SK-N-DZ (cell line): ENCODE results near the gene NDOR1.
"Not testable (repeated sequence)": the region's sequence is repeated elsewhere in the genome, so short reads cannot be mapped to it uniquely, and the experiment has no call there.

ENCODE experiments used
- DNase-seq: peaks from one replicate; pipeline ENCODE4 v3.0.0-alpha.2; 2015; ENCODE audit warnings: low spot score
- small RNA-seq, 2 experiments: library from RNA; depleted of rRNA; stranded (forward); fragments of <200 nt; gene quantifications; one replicate each; pipeline ENCODE3, GENCODE V24; 2014

Gene NDOR1

DNA sequence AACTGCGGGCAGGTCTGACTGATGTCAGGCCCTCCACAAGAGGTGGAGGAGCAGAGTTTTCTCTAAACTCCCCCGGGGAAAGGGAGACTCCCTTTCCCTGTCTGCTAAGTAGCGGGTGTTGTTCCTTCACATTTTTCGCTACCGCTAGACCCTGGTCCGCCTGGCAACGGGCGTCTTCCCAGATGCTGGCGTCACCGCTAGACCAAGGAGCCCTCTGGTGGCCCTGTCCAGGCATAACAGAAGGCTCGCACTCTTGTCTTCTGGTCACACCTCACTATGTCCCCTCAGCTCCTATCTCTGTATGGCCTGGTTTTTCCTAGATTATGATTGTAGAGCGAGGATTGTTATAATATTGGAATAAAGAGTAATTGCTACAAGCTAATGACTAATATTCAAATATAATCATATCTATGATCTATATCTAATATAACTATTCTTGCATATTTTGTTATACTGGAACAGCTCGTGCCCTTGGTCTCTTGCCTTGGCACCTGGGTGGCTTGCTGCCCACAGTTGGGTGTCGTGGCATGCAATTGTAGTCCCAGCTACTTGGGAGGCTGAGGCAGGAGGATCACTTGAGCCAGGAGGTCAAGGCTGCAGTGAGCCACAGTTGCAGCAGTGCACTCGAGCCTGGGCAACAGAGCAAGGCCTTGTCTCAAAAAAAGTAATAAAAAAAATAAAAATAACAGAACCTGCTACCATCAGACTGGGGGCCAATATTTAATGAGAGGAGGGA is 56.8 kb downstream of the NDOR1 start:
- DNase-seq: not testable (repeated sequence)

DNA sequence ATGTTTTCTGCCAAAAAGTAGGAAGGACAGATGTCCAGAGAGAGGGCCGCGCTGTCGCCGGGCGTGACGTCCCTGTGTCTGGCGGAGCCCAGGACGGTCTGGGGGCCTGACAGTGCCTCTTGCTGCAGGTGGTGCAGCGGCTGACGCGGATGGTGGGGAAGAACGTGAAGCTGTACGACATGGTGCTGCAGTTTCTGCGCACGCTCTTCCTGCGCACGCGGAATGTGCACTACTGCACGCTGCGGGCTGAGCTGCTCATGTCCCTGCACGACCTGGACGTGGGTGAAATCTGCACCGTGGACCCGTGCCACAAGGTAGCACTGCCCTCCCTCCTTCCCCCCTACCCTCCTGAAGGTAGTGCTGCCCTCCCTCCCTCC is 57.4 kb downstream of the NDOR1 start:
- DNase-seq: no peak

DNA sequence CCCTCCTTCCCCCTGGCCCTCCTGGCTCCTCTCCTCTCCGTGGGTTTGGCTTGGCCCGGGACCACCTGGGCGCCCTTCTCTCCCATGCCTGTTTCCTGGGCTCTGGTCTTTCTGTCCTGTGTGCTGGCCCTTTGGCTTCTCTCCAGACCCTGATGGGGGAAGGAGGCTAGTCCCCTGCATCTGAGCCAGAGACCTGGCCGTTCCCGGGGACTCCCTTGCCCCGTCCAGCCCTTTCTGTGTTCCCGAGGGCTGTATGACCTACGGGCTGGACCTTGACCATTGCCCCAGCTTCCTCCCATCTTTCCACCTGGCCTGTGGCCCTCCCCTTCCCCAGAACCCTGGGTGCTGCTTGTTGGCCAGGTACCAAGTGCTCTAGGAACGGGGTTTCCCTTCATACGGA is 58.0 kb downstream of the NDOR1 start:
- DNase-seq: no peak

DNA sequence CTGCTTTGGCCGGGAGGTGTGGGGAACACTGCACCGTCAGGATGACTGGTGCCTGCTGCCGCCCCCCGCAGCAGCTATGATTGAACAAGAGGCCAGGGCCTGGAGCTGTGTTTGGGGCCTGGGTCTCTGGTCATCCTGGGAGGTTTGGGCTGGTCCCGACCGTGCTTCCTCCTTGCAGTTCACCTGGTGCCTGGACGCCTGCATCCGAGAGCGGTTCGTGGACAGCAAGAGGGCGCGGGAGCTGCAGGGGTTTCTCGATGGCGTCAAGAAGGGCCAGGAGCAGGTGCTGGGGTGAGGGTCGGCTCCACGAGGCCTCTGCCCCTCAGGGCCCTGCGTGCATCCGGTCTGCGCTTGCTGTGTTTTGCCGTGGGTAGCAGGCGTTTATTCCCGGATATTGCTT is 58.6 kb downstream of the NDOR1 start:
- no peak for DNase-seq

DNA sequence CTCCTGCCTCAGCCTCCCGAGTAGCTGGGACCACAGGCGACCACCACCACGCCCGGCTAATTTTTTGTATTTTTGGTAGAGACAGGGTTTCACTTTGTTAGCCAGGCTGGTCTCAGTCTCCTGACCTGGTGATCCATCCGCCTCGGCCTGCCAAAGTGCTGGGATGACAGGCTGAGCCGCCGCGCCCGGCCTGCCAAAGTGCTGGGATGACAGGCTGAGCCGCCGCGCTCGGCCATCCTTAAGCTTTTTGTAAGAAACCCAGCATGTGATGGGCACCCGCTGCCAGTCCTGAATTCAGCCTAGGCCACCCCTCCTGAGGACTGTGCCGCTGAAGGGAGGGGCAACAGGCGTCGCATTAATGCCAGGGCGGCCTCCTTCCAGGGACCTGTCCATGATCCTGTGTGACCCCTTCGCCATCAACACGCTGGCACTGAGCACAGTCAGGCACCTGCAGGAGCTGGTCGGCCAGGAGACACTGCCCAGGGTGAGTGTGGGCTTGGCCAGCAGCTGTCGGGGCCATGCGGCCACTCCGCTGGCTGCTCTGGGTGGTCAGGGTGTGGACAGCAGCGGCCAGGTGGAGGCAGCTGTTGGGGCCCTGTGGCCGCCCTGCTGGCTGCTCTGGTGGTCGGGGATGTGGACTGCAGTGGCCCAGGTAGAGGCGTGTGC is 60.1 kb downstream of the NDOR1 start:
- no peak for DNase-seq

DNA sequence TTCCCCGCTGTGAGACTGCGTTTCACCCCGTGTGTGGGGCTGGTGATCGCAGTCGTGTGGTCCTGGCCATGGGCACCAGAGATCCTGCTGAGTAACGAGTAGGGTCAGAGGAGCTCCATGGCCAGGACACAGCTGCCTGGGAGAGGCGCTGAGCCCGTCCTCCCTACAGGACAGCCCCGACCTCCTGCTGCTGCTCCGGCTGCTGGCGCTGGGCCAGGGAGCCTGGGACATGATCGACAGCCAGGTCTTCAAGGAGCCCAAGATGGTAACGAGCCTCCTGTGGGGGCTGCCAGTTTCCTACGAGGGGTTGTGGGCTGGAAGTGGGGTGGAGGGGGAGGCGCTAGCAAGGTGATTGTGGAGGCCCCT is 60.6 kb downstream of the NDOR1 start:
- DNase-seq: no peak

Small RNA genes within 50 kb of the gene (small RNA-seq; reads per million reads assigned to genes)
- gene MIR3621: 0 reads per million in 2 experiments
